ENCODE results near the gene KLHL17.
"Not testable (repeated sequence)": the region's sequence is repeated elsewhere in the genome, so short reads cannot be mapped to it uniquely, and the experiment has no call there.

The KLHL17 gene

GRCh38 chr1:984476-984814 is 24.1 kb downstream of the KLHL17 start:
- no peaks in the 10 kb centered on the region for H3K79me2 ChIP-seq (ENCODE audit: insufficient read depth, low read length)
- H3K9me3 ChIP-seq (ENCODE audit: low read length): no peaks in the 10 kb centered on the region
- H3K36me3 ChIP-seq (ENCODE audit: insufficient read depth, low read length): no peaks in the 10 kb centered on the region
- H3F3A ChIP-seq (ENCODE audit: insufficient read depth, low read length): no peaks in the 10 kb centered on the region
- peaks cover 6% of the 10 kb centered on the region; the same call in 1 of the 2 replicates for H3K27me3 ChIP-seq (ENCODE audit: insufficient read depth, low read length)
- no peaks in the 10 kb centered on the region for H3K9me2 ChIP-seq (ENCODE audit: low read depth, low read length)
- H4K20me1 ChIP-seq (ENCODE audit: insufficient read depth, low read length): no peaks in the 10 kb centered on the region
- H3K4me2 ChIP-seq (ENCODE audit: low read length): no peak overlapping the region
- H3K4me3 ChIP-seq (ENCODE audit: low read depth, low read length, poor library complexity, severe bottlenecking): no peak overlapping the region
- no peaks in the 10 kb centered on the region for H3K4me1 ChIP-seq (ENCODE audit: insufficient read depth, low read length, severe bottlenecking)
- H2AFZ ChIP-seq (ENCODE audit: low read length): no peak overlapping the region
- no peak overlapping the region for H3K9ac ChIP-seq (ENCODE audit: low read length)
- H3K27ac ChIP-seq (ENCODE audit: low read depth, low read length, poor library complexity, severe bottlenecking): no peak overlapping the region
- TF ChIP-seq CTCF (IDR thresholded peaks at IDR 0.05; ENCODE audit: low read length) (no peak), EZH2 (IDR thresholded peaks at IDR 0.05; ENCODE audit: borderline replicate concordance, low read length) (no peak)

GRCh38 chr1:985126-985525 is 24.7 kb downstream of the KLHL17 start:
- H3K36me3 ChIP-seq (ENCODE audit: insufficient read depth, low read length): no peaks in the 10 kb centered on the region
- H3K9ac ChIP-seq (ENCODE audit: low read length): no peak overlapping the region
- no peaks in the 10 kb centered on the region for H4K20me1 ChIP-seq (ENCODE audit: insufficient read depth, low read length)
- peaks cover 10% of the 10 kb centered on the region; the same call in 1 of the 2 replicates for H3K27me3 ChIP-seq (ENCODE audit: insufficient read depth, low read length)
- H3F3A ChIP-seq (ENCODE audit: insufficient read depth, low read length): no peaks in the 10 kb centered on the region
- H3K79me2 ChIP-seq (ENCODE audit: insufficient read depth, low read length): no peaks in the 10 kb centered on the region
- no peaks in the 10 kb centered on the region for H3K4me1 ChIP-seq (ENCODE audit: insufficient read depth, low read length, severe bottlenecking)
- TF ChIP-seq CTCF (IDR thresholded peaks at IDR 0.05; ENCODE audit: low read length) (no peak), EZH2 (IDR thresholded peaks at IDR 0.05; ENCODE audit: borderline replicate concordance, low read length) (no peak)
- H2AFZ ChIP-seq (ENCODE audit: low read length): no peak overlapping the region
- no peak overlapping the region for H3K27ac ChIP-seq (ENCODE audit: low read depth, low read length, poor library complexity, severe bottlenecking)
- H3K4me3 ChIP-seq (ENCODE audit: low read depth, low read length, poor library complexity, severe bottlenecking): no peak overlapping the region
- H3K9me3 ChIP-seq (ENCODE audit: low read length): no peaks in the 10 kb centered on the region
- no peak overlapping the region for H3K4me2 ChIP-seq (ENCODE audit: low read length)
- no peaks in the 10 kb centered on the region for H3K9me2 ChIP-seq (ENCODE audit: low read depth, low read length)

- H3K9me3 ChIP-seq (ENCODE audit: low read length); H3K4me2 ChIP-seq (ENCODE audit: low read length); H3K27ac ChIP-seq (ENCODE audit: low read depth, low read length, poor library complexity, severe bottlenecking); H3K27me3 ChIP-seq (ENCODE audit: insufficient read depth, low read length); H3K9ac ChIP-seq (ENCODE audit: low read length); H3K4me3 ChIP-seq (ENCODE audit: low read depth, low read length, poor library complexity, severe bottlenecking); H3K79me2 ChIP-seq (ENCODE audit: insufficient read depth, low read length); H2AFZ ChIP-seq (ENCODE audit: low read length); H3K9me2 ChIP-seq (ENCODE audit: low read depth, low read length); H4K20me1 ChIP-seq (ENCODE audit: insufficient read depth, low read length); H3K4me1 ChIP-seq (ENCODE audit: insufficient read depth, low read length, severe bottlenecking); H3F3A ChIP-seq (ENCODE audit: insufficient read depth, low read length); H3K36me3 ChIP-seq (ENCODE audit: insufficient read depth, low read length): not testable (repeated sequence)
Observed at GRCh38 chr1:988061-988460, 27.7 kb downstream of the KLHL17 start.

GRCh38 chr1:991275-991674 is 30.9 kb downstream of the KLHL17 start:
- not testable (repeated sequence) for H3K27me3 ChIP-seq (ENCODE audit: insufficient read depth, low read length); H3K9me3 ChIP-seq (ENCODE audit: low read length); H3F3A ChIP-seq (ENCODE audit: insufficient read depth, low read length); H3K27ac ChIP-seq (ENCODE audit: low read depth, low read length, poor library complexity, severe bottlenecking); H4K20me1 ChIP-seq (ENCODE audit: insufficient read depth, low read length); H3K4me1 ChIP-seq (ENCODE audit: insufficient read depth, low read length, severe bottlenecking); H3K36me3 ChIP-seq (ENCODE audit: insufficient read depth, low read length); H3K4me3 ChIP-seq (ENCODE audit: low read depth, low read length, poor library complexity, severe bottlenecking); H3K4me2 ChIP-seq (ENCODE audit: low read length); H3K9ac ChIP-seq (ENCODE audit: low read length); H3K9me2 ChIP-seq (ENCODE audit: low read depth, low read length); H2AFZ ChIP-seq (ENCODE audit: low read length); H3K79me2 ChIP-seq (ENCODE audit: insufficient read depth, low read length)
